Measurements from ENCODE around the gene ZNF385D.

ZNF385D gene

GRCh38 chr3:21694506-21694905 is 56.5 kb downstream of the ZNF385D start:
- no peak for DNase-seq (ENCODE audit: low read depth)
- H3K4me3 ChIP-seq (ENCODE audit: low read depth, low read length) = no peak overlapping the region
- TF ChIP-seq CTCF (conservative IDR thresholded peaks at IDR 0.05; ENCODE audit: low read depth, low read length) = no peak

DNA sequence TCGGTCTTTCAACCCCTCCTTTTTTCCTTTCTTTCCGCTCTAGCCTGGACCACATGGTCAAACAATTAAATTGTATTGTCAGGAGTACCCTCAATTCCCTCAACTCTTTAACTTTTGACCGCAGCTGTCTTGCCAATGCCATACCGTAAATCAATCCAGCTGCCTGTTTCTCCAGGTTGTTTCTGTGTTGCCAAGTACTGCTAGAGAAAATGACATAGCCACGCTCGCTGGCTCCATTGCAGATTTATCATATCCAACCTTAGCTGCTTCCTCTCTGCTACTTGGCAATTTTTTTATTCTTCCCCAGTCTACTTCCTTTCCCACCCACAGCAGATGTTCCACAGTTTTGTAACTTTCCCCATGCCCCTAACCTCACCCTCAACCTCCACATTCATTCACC is 60.0 kb downstream of the ZNF385D start:
- TF ChIP-seq CTCF (conservative IDR thresholded peaks at IDR 0.05; ENCODE audit: low read depth, low read length) = no peak
- no peak for DNase-seq (ENCODE audit: low read depth)
- H3K4me3 ChIP-seq (ENCODE audit: low read depth, low read length) = no peak overlapping the region

- TF ChIP-seq CTCF (conservative IDR thresholded peaks at IDR 0.05; ENCODE audit: low read depth, low read length) = no peak
- no peak overlapping the region for H3K4me3 ChIP-seq (ENCODE audit: low read depth, low read length)
- DNase-seq (ENCODE audit: low read depth) = no peak
Observed at GRCh38 chr3:21682206-21682605, 68.8 kb downstream of the ZNF385D start.

GRCh38 chr3:21673393-21673792 is 77.6 kb downstream of the ZNF385D start:
- no peak for TF ChIP-seq CTCF (conservative IDR thresholded peaks at IDR 0.05; ENCODE audit: low read depth, low read length)
- no peak for DNase-seq (ENCODE audit: low read depth)
- no peak overlapping the region for H3K4me3 ChIP-seq (ENCODE audit: low read depth, low read length)

- no peak for TF ChIP-seq CTCF (conservative IDR thresholded peaks at IDR 0.05; ENCODE audit: low read depth, low read length)
- peak; percentile 60 for DNase-seq (ENCODE audit: low read depth)
- no peak overlapping the region for H3K4me3 ChIP-seq (ENCODE audit: low read depth, low read length)
Observed at GRCh38 chr3:21672303-21672702, 78.7 kb downstream of the ZNF385D start.

GRCh38 chr3:21670386-21670785 is 80.6 kb downstream of the ZNF385D start:
- no peak for TF ChIP-seq CTCF (conservative IDR thresholded peaks at IDR 0.05; ENCODE audit: low read depth, low read length)
- DNase-seq (ENCODE audit: low read depth) = no peak
- H3K4me3 ChIP-seq (ENCODE audit: low read depth, low read length) = no peak overlapping the region

DNA sequence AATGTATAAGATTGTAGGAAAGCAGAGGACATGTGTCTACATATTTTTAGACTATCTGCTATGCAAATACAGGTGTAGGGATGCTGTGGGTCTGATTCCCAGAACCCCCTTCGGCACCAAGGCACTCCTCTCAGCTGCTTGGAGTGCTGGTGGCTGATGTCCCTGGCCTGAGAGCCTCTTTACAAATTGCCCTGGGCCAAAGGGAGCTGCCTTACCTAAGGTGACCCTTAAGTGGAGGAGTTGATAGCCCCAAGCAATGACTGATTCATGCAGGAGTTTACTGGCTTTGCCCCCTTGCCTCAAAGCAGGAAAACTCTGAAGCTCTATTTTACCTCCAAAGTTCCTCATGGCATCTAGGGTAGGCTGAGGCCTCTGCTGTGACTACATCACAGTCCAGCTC is 83.0 kb downstream of the ZNF385D start:
- no peak for TF ChIP-seq CTCF (conservative IDR thresholded peaks at IDR 0.05; ENCODE audit: low read depth, low read length)

More for the DNA sequence above, 83.0 kb downstream of the ZNF385D start:
- no peak for DNase-seq (ENCODE audit: low read depth)
- no peak overlapping the region for H3K4me3 ChIP-seq (ENCODE audit: low read depth, low read length)
